ENCODE data around the gene PROB1. TPM values are rescaled to one million over a fixed set of nuclear protein-coding genes. Genes with fewer than 3 reads are reported as not detected.

Gene PROB1
- total and polyA plus RNA-seq, 9 of the 15 experiments (the other 6 are each of a cell fraction or from before 2014, with no cell fraction given), result 0.01 to 1.8 (median 0.47) TPM

GRCh38 chr5:139413963-139414362, 19.1 kb upstream of the PROB1 start:
- Histone ChIP-seq H3K9me1 (ENCODE audit: control insufficient read depth, insufficient read depth, low read length) (no peaks in the 10 kb centered on the region), H3K4me2 (ENCODE audit: insufficient read depth, low read length) (no peak overlapping the region), H3K36me3 (ENCODE audit: control insufficient read depth, insufficient read depth, low read length) (no peaks in the 10 kb centered on the region), H3K27ac (ENCODE audit: extremely low read depth, low read depth, low read length) (no peak overlapping the region), H4K20me1 (replicated peaks; ENCODE audit: control insufficient read depth, insufficient read depth, low read length) (no peaks in the 10 kb centered on the region), H3K27me3 (ENCODE audit: control insufficient read depth in 2 of 2, insufficient read depth in 2 of 2, low read length in 2 of 2) (no peaks in the 10 kb centered on the region), H2AFZ (ENCODE audit: low read depth, low read length) (no peak overlapping the region), H3K4me3 (no peak overlapping the region), H3K9ac (ENCODE audit: insufficient read depth in 1 of 2, low read depth in 2 of 2, low read length in 2 of 2) (no peak overlapping the region), H3K9me3 (replicated peaks; ENCODE audit: control insufficient read depth, insufficient read depth, low read depth, low read length) (no peaks in the 10 kb centered on the region), H3K4me1 (replicated peaks in 1 of 2; ENCODE audit: control insufficient read depth in 2 of 2, insufficient read depth in 2 of 2, low read length in 2 of 2) (peaks cover 4 to 13% of the 10 kb centered on the region in 2 experiments), H3K79me2 (ENCODE audit: control insufficient read depth, insufficient read depth, low read length) (no peaks in the 10 kb centered on the region)
- DNase-seq (ENCODE audit: extremely low read depth in 1 of 4, low spot score in 3 of 4) (no peak), FAIRE-seq (no peak), ATAC-seq (no peak)
- ChIA-PET POLR2A (interaction anchor here (0.6 kb wide), 1 partner anchor 10 kb away, joined by 3 read pairs; the partner anchor contains the start of gene SPATA24), CTCF (ENCODE audit: low intra/inter-chr PET ratio) (no interaction called here)
- intact Hi-C loops (cut with micrococcal nuclease), result no loop called here
- no TSS peak for BruUV-seq (replicated peaks)
- in situ Hi-C loops (cut with MboI), result loop anchor here (10.0 kb wide), 1 partner anchor 351 kb away; no protein-coding TSS in a partner anchor
- 27% methylated on average over 6 of the region's 6 CpGs for WGBS (ENCODE audit: insufficient coverage, low coverage, missing lambda C conversion rate)
- no peak for TF ChIP-seq MYNN (IDR thresholded peaks at IDR 0.05)
- no peak for TF ChIP-seq MYNN (CRISPR knock-in tag; IDR thresholded peaks at IDR 0.05)
- TF ChIP-seq KLF1 (tag; IDR thresholded peaks at IDR 0.05), result no peak
- TF ChIP-seq NR1H2 (CRISPR knock-in tag; IDR thresholded peaks at IDR 0.05), result no peak
- no peak for TF ChIP-seq CBFB (CRISPR knock-in tag; IDR thresholded peaks at IDR 0.05)
- no peak for TF ChIP-seq ZNF717 (CRISPR knock-in tag; IDR thresholded peaks at IDR 0.05)
- TF ChIP-seq GABPA (tag; conservative IDR thresholded peaks at IDR 0.05; ENCODE audit: low read depth), result no peak
- TF ChIP-seq ZC3H4 (CRISPR knock-in tag; IDR thresholded peaks at IDR 0.05; ENCODE audit: borderline replicate concordance), result no peak
- no peak for TF ChIP-seq EGR1 (conservative IDR thresholded peaks at IDR 0.05)
- no peak for TF ChIP-seq TBP (optimal IDR thresholded peaks at IDR 0.05; ENCODE audit: low read depth, low read length)
- no peak for TF ChIP-seq ZBTB26 (CRISPR knock-in tag; IDR thresholded peaks at IDR 0.05)
- TF ChIP-seq ZNF449 (CRISPR knock-in tag; IDR thresholded peaks at IDR 0.05), result no peak
- no peak for TF ChIP-seq UBTF (IDR thresholded peaks at IDR 0.05; ENCODE audit: borderline replicate concordance in 1 of 2, low read depth in 2 of 2, low read length in 2 of 2)
- no peak for TF ChIP-seq POLR2A (conservative IDR thresholded peaks at IDR 0.05)
- TF ChIP-seq ZNF57 (CRISPR knock-in tag; IDR thresholded peaks at IDR 0.05), result no peak
- no peak for TF ChIP-seq FOS (IDR thresholded peaks at IDR 0.05; ENCODE audit: extremely low read depth, insufficient read length)
- no peak for TF ChIP-seq YY1 (IDR thresholded peaks at IDR 0.05; ENCODE audit: borderline replicate concordance in 1 of 3, control insufficient read depth in 1 of 3, extremely low read depth in 1 of 3, insufficient read depth in 3 of 3, insufficient read length in 1 of 3, insufficient replicate concordance in 2 of 3, low read depth in 1 of 3, low read length in 2 of 3)
- no peak for TF ChIP-seq DACH1 (IDR thresholded peaks at IDR 0.05; ENCODE audit: partially characterized antibody)
